GM21360 (cell line): ENCODE measurements around the gene NDUFS6.
"Not testable (repeated sequence)": the region's sequence is repeated elsewhere in the genome, so short reads cannot be mapped to it uniquely, and the experiment has no call there.

Experiments used
- ATAC-seq: cut with Tn5 transposase; IDR thresholded peaks from one replicate; pipeline ENCODE4 v1.9.1; 2021; ENCODE audit warnings: mild to moderate bottlenecking, moderate library complexity; ENCODE audit not compliant: unreplicated experiment

NDUFS6 gene

DNA sequence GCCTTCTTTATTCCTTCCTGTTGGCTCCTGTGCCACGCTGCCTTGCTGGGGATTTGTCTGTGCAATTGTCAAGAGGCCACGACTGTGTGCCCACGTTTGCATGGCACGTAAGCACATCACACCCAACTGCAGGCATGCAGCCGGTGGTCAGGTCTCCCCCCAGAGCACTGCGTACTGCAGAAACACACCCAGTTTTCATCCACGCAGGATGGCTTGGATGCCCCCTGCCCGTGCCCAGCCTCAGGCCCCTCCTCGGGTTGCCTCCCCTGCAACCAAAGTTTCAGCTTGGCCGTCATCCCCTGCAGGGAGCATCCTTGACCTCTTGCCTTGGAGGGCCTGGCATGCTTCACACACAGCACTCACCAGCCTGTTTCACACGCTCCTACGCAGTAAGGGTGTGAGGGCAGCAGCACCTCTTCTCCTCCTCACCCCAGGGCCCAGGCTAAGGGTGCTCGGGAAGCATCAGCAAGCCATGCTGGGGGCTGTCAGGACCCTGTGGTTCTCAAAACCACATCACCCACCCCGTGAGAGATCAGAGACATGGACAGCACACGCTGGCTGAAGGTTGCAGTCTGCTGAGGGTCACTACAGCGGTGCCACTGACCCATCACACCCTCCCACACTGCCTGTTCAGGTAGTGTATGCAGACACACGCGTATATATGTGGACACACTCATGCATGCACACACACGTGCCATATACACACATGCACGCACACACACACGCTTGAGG is 4.7 kb upstream of the NDUFS6 start:
- ATAC-seq, result no peak

DNA sequence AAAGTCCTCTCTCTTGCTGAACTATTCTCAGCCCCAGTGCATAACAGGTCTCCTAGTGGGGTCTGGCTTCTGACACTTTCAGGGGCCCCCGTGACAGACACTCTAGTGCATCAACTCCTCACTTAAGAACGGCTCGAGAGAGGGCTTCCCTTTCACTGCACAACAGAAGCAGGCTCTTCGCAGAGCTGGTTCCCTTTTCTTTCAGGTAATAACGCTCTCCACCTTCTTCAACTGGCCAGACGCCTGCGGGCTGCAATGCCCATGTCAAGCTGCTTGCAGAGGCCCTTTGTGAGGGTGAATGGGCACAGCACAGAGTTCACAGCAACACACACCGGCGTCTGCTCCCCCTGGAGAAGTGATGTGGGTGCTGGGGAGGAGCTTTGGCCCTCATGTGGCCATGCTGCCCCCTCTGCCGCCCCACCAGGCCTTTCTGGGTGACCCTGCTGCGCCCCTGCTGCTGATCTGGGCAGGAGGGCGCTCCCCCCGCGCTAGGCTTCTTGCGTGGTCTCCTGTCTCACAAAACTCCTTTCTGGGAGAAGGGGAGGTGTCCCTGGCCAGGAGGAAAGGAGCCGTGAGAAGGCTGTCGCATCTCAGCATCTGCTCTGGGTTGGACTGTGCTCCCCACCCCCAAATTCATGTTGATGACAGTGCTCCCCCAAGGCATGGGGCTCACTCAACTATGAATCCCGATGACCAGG is 4.0 kb upstream of the NDUFS6 start:
- no peak for ATAC-seq

DNA sequence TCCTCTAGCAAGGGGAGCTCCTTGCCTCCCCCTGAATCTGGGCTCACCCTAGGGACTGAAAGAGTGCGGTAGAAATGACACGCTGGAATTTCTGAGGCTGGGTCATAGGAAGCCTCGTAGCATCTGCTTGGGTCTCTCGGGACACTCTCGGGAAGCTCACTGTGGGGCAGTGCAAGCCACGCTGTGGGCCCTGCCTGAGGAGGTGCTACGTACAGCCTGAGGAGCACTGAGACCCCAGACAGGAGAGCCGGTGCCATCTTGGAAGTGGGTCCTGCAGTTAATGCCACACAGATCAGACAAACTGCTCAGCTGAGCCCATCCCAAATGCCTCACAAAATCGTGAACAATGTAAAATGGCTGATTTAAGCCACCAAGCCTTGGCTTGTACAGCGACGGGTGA is 3.4 kb upstream of the NDUFS6 start:
- no peak for ATAC-seq

DNA sequence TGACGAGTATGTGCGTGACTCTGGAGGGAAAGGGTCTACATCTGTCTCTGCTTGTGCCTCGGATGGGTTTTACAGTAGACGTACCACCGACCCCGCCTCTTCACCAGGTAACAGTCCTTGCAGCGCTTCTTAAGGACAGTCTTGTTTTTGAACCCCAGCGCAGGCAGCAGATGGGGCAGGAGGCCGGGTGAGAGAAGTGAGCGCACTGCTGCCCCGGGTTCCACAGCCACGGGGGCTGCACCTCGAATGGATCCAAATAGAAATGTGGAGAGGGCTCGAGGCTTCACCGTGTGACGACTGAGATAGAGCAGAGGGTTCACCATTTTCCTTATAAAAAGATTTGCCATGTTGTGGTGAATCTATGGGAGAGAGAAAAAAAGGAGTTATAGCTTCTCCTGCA is 2.6 kb upstream of the NDUFS6 start:
- ATAC-seq, result not testable (repeated sequence)

DNA sequence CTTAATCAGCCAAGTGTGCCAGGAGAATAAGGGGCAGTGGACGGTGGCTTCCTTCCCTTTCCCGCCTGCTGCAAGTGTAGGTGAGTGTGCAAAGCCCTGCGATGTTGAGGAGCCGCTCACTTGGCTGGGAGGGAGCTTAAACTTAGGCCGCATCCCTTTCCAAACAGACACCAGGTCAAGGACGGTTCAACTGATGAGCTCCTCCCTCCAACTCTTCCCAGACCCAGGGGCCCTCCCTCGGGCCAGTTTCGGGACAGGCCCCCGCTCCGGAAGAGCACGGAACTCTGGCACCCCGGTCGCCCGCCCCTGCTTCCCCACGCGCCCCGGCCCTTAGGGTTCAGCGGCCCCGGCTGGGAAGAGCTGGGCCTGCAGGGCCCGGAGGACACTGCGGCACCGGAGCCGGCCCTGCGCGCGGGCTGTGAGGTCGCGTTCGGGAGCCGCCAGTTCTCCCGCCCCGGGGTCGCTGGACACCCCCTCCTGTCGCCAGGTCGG is 2.1 kb upstream of the NDUFS6 start:
- peak; percentile 27 for ATAC-seq

DNA sequence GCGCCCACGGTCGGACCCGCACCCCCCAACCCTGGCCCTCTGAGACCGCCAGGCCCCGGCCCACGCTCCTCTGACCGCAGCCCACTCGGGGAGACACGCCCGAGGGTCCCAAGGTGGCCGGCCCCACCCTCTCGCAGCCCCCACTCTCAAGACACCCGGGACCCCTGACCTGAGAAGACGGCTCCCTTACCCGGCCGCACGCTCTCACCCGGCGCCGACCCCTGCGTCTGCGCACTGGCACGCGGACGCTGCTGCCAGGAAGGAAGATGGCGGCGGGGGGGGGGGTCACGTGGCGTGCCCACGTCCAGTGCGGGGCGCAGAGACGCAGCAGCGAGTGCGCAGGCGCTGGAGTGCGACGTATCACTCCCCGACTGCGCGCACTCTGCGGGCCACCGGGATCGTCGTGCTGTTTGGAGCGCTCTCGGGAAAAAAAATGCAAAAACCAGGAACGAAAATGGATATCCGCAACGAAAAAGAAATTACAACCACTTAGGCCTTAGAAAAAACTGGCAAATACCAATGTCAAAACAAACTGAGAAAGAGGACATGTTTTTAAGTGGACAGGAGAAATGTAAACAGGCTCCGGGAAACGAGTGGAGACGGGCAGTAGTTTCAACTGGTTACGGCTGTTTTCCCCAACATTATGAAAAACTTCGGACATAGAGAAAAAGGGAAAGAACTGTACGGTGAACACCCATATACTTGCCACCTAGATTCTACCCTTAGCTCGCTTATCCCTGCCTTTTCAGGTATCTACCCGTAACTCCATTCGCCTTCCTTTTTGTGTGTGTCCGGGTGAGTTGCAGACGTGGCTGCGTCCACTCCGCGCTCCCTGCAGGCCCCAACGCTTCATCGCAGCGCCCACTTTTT is 1.4 kb upstream of the NDUFS6 start, which contains the start of gene MRPL36:
MRPL36 (minus strand) TSS at position 236 of the 870 bp plus-strand sequence. CDS start 902 bp downstream, outside the sequence.
- ATAC-seq, result peak; percentile 53

DNA sequence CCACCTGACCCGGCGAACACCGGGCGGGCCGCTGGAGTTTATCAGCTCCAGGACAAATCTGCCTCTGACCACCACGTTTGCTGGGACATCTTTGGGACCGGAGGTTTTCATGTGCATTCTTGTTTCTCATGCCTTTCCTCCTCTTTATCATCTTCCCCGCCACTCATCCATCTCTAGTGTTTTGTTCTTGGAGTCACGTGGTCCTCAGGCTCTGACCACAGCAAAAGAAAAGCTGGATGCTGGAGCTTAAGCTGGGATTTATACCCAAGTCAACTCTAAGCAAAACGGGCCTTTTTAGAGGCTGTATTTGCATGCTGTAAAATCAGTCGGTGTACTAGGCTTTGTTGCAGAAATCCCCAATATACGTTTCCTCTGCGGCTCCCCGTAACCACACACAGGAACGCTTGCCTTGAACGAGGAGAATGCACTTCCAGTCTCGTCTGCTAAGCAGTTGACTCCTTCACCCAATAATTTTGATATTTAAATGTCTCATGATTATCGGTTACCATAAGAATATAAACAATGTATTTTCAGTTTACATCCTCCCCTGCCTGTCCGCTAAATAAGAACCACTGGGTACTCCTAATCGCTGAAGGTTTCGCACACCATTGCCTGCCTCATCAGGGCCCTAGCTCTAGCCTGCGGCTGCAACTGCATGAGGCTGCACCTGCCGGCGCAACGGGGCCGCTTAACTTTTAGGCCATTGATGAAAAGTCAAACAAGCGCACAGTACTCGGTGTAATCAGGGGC is 560 bp upstream of the NDUFS6 start:
- ATAC-seq, result peak; percentile 32

DNA sequence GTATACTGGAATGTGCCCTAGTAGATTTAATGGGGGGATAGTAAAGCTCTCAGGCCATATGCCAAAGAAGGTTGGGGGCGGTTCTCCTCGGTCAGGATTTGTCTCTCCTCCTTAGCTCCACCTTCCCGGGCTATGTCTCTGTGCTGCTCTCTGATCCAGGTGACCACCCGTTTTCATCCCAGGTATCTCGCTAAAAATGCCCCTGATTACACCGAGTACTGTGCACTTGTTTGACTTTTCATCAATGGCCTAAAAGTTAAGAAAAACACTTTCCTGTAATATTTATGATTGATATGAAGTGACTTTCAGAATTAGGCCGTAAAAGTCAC is 724 bp downstream of the NDUFS6 start:
- no peak for ATAC-seq

DNA sequence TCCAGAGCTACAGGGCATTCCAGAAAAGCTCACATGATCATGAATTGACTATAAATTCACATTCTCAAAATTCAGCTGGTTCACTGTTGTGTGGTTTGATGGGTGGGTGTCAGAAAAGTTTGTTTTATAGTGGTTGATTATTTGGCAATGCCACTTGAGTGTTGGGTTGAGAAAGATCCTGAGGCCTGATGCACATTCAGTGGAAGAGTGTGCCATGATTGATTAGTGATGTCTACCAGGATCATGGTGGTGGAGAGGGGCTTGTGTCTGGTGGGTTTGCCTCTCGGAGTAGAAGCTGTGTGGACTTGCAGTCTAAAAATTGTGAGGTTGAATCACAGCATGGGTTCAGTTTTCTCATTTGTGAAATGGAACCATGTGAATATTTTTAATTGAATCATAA is 2.0 kb downstream of the NDUFS6 start:
- ATAC-seq, result no peak

DNA sequence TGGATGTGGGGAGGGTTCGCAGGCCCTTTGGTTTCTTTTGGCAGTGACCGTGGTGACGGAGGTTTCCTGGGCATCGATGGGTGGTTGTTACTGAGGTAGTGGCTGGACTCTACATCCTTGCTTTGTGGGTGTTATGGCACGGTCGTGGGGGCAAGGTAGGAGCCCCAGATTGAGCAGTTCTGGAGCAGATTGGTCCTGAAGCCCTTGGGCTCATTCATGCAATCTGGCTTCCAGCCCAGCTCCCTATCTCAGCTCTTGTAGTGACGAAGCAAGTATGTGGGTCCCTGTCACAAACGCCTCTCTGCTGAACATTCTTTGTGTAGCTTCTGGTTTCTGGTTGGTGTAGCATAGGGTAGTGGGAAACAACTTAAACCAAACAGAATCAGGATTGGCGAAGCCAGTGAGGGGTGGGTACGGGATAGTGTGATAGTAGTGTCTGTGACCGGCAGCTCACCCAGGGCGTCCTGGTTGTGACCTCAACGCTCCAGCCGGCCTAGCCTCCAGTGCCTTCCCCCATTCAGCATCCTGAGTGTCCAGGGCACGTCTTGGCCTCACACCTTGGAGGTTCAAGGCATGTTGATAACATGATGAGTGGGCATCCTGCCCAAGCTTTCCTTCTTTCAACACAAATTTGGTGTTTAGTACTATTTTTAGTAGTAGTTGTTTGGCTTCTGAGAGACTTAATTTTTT is 2.9 kb downstream of the NDUFS6 start:
- ATAC-seq, result no peak

DNA sequence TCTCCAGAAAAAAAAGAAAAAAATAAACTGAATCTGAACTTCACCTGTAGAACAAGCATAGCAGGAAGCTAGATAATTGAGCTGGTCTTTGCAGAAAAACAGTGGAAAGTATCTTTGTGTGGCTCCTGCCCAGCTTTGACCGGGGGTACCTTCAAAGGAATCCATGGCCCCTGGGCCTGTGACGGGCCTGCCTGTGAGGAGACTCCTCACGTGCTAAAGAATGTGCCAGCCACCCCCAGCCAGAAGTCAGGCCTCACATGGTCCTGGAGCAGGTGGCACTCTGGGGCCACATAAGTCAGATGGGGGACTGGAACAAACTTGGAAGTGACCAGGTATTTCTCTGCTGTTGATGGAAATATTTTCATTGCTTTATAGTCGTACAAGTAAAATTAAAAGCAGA is 4.1 kb downstream of the NDUFS6 start:
- no peak for ATAC-seq

DNA sequence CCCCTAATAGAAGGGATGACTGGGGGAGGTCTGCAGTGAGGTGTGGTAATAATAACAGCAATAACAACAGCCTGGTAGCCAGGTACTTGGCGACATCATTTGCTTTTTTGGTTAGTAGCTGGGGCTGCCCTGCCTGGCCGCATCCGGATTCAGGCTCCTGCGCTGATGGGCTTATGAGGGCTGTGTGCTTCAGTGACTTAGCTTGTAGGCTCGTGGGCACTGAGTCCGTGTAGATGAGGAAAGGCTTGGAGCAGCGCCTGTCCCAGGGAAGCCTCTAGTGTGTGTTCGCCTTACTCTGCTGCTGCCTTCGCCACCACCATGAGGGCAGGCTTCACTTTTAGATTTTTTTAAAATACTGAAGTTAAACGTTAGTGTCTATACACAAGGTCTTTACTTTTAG is 4.5 kb downstream of the NDUFS6 start:
- no peak for ATAC-seq

DNA sequence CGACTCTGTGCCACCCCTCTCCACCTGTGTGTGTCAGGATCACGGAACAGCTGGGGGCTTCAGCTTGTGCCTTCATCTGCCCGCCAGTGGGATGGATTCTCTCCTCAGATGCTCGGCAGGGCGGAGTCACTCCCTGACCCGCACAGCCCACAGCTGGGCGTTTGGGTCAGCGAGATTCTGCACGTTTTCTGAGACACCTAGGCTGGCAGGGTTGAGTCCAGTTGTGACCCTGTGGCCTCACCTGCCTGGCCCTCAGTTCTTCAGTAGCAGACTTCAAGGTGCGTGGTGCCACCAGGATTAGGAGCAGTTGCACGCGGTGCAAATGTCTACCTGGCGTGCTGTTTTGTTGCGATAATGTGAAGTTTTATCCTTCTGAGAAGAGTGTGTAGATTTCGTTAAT is 5.0 kb downstream of the NDUFS6 start:
- ATAC-seq, result no peak

DNA sequence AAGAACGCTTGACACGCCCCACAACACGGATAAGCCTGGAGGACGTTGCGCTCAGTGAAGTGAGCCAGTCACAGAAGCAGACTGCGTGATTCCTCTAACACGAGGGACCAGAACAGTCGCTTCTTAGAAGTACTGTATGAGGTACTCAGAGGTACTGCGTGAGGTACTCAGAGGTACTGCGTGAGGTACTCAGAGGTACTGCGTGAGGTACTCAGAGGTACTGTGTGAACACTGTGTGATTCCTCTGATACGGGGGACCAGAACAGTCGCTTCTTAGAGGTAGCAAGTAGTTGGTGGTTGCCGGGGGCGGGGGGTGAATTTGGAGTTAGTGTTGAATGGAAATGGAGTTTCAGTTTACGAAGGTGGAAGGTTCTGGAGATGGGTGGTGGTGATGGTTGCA is 5.8 kb downstream of the NDUFS6 start:
- ATAC-seq, result no peak

DNA sequence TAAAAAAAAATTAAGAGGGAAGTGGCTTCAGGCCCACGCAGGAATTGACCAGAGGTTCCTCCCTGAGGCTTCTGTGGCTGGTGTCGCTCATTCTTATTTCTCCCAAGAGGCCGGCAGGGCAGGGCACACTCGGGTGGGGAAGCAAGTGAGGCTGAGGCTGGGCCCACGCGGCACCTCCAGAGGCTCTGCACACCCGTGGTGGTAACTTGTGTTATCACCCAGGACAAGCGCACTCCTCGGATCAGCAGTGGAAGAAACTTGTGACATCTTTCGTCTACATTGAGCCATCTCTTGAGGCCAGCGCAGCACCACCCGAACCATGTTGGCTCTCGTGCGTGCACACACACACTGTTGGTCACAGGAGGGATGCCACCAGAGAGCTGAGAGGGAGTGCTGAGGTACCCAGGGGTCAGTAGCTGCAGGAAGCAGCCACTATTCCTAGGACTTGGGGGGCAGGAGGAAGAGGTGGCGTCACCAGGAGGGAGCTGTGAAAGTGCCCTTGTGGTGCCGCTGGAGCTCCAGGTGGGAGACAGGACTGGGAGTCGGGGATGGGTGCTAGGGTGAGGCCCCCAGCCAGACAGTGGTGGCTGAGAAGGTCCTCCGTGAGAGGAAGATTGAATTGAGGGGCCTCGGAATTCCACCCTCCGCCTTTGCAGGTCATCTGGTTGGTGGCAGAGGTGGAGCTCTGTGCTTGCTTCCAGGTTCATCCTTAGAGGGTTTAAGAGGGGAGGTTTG is 6.4 kb downstream of the NDUFS6 start:
- no peak for ATAC-seq

DNA sequence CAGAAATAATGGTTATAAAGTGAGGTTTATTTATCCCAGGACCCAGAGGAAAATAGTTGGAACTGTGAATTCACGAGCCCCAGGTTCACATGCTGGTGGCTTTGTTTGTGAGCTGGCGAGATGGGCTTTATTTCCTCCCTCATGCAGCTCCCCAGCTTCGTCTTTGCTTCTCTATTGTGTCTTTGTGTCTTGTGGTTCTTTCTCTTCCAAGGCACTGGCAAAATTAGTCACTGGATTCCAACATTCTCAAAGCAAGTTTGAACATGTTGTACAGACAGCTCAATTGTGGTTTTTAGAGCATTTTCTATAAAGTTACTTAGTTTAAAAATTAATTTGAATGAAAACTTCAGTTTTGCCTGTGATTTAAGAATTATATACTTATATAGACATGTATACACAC is 7.2 kb downstream of the NDUFS6 start:
- no peak for ATAC-seq

DNA sequence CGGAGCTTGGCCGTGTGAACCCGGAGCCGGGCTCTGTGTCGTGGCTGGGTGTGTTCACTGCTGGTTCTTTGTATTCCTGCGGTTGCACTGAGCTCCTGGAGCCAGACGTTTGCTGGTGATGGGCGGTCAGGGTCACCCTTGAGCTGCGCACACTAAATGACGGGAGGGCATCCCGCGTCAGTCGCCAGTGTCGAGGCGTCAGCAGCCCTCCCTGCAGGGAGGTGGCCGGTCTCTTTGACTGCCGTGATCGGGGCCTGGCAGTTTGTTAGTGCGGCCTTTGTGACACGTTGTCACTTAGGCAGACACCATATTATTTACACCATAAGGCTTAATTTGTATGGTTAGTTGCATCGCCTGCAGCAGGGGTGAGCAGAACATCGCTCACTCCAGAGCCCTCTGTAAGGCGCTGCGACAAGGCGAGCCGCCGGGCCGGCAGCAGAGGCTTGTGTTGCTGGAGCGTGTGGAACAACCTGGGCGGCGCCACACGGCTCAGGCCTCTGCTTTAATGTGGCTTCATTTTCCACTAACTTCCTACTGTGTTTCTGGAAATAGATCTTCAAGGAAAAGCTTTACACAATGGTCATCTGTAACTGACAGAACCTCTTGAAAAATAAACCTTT is 8.3 kb downstream of the NDUFS6 start:
- no peak for ATAC-seq

DNA sequence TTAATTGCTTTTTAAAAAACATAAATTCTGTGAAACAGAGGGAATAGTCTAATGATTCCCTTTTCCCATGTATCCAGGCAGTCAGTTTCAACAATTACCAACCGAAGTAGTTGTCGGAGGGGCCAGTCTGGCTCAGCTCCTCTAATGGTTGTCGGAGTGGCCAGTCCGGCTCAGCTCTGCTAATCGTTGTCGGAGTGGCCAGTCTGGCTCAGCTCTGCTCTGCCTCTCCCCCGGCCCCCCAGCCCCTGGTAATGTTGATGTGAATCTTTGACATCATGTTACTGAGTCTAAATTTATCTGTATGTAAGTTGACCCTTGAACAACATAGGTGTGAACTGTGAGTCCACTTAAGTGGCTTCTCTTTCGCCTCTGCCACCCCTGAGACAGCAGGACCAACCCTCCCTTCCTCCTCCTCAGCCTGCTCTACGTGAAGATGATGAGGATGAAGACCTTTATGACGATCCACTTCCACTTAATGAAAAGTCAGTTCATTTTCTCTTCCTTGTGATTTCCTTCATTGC is 9.4 kb downstream of the NDUFS6 start:
- ATAC-seq, result no peak
